PFSK-1 (cell line): ENCODE data around the gene GAMT.

Experiments used
- POLR2AphosphoS5 ChIP-seq: IDR thresholded peaks from 2 replicates; pipeline ENCODE4 v1.6.1; 2012; ENCODE audit warnings: low read depth, mild to moderate bottlenecking, control low read depth, low read length, moderate library complexity
- SIN3A ChIP-seq: IDR thresholded peaks from 2 replicates; pipeline ENCODE4 v1.6.1; 2012; ENCODE audit warnings: mild to moderate bottlenecking, low read length, moderate library complexity, borderline replicate concordance; ENCODE audit not compliant: insufficient read depth

GRCh38 chr19:1438035-1438932 is 36.9 kb upstream of the GAMT start, which contains the start of gene RPS15:
- TF ChIP-seq POLR2AphosphoS5 = peak; percentile 98
- peak; percentile 80; the same call in 1 of the 2 replicates for TF ChIP-seq SIN3A
